H1 (cell line): Measurements from ENCODE around the gene RAB5B.
A peak's percentile ranks its signal among the peaks of the same experiment; 100 is the strongest.

Experiments
- CBX5 ChIP-seq: fragments of 300-800, 300-1000 bp; sonication (generic); IDR thresholded peaks from 2 replicates; pipeline ENCODE4 v1.7.1; 2016; ENCODE audit warnings: antibody characterized with exemption, low read length, low read depth
- EP300 ChIP-seq, 2 experiments: IDR thresholded peaks; 1 replicate in 1 of 2; 2 replicates in 1 of 2; pipeline ENCODE4 v1.6.1; 2011 to 2012; ENCODE audit warnings: low read depth in 2 of 2, low read length in 2 of 2, mild to moderate bottlenecking in 2 of 2, borderline replicate concordance in 1 of 2, inconsistent platforms in 1 of 2, moderate library complexity in 1 of 2
- HDAC2 ChIP-seq, 2 experiments: fragments of 300-600 bp in 1 of 2; sonication (generic) in 1 of 2; IDR thresholded peaks; 2 replicates each; pipeline ENCODE4 v1.6.1; 2011 to 2012; ENCODE audit warnings: low read depth in 2 of 2, low read length in 2 of 2, mild to moderate bottlenecking in 2 of 2, moderate library complexity in 2 of 2, borderline replicate concordance in 1 of 2, inconsistent platforms in 1 of 2
- POLR2A ChIP-seq, 2 experiments: IDR thresholded peaks; 1 replicate in 1 of 2; 2 replicates in 1 of 2; pipeline ENCODE4 v1.6.1; 2011; ENCODE audit warnings: low read depth in 2 of 2, low read length in 2 of 2, mild to moderate bottlenecking in 2 of 2; ENCODE audit errors: control extremely low read depth in 1 of 2
- TF ChIP-seq, protein P1 (sequence below), 3 experiments: IDR thresholded peaks; 1 replicate in 2 of 3; 2 replicates in 1 of 3; pipeline versions ENCODE4 v1.5.1 to v1.6.1; 2011; ENCODE audit warnings: low read length in 3 of 3, mild to moderate bottlenecking in 3 of 3, inconsistent platforms in 2 of 3, low read depth in 1 of 3, moderate library complexity in 1 of 3; ENCODE audit not compliant: insufficient read depth in 1 of 3; ENCODE audit errors: control extremely low read depth in 1 of 3

DNA sequence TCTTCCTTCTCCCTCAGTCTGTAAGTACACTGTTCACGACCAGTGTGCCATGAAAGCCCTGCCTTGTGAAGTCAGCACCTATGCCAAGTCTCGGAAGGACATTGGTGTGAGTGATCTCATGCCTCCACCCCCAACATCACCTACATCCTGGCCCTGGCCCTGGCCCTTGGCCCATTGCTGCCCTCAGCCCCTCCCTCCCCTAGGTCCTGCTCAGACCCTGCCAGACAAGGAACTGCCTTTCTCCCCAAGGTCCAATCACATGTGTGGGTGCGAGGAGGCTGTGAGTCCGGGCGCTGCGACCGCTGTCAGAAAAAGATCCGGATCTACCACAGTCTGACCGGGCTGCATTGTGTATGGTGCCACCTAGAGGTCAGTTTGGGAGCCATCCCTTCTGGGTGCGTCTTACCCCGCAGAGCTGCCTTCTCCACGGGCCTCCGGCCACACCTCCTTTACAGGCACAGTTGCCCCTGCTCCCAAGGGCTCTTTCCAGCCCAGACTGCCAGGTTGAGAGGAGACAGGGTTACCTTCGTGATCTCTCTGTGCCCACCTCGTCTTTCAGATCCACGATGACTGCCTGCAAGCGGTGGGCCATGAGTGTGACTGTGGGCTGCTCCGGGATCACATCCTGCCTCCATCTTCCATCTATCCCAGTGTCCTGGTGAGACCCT, 33.7 kb upstream of the RAB5B start:
- 0 out of 3 replicates have a peak, but pooled peaks of 1 of the 2 experiments have one; percentile 22 for TF ChIP-seq POLR2A (IDR thresholded peaks at IDR 0.05; ENCODE audit: control extremely low read depth in 1 of 2, low read depth in 2 of 2, low read length in 2 of 2)
- no peak for TF ChIP-seq CBX5
- TF ChIP-seq EP300 (IDR thresholded peaks at IDR 0.05; ENCODE audit: borderline replicate concordance in 1 of 2, low read depth in 2 of 2, low read length in 2 of 2): no peak
- TF ChIP-seq HDAC2 (IDR thresholded peaks at IDR 0.05; ENCODE audit: borderline replicate concordance in 1 of 2, low read depth in 2 of 2, low read length in 2 of 2): no peak
- TF ChIP-seq, protein P1, sequence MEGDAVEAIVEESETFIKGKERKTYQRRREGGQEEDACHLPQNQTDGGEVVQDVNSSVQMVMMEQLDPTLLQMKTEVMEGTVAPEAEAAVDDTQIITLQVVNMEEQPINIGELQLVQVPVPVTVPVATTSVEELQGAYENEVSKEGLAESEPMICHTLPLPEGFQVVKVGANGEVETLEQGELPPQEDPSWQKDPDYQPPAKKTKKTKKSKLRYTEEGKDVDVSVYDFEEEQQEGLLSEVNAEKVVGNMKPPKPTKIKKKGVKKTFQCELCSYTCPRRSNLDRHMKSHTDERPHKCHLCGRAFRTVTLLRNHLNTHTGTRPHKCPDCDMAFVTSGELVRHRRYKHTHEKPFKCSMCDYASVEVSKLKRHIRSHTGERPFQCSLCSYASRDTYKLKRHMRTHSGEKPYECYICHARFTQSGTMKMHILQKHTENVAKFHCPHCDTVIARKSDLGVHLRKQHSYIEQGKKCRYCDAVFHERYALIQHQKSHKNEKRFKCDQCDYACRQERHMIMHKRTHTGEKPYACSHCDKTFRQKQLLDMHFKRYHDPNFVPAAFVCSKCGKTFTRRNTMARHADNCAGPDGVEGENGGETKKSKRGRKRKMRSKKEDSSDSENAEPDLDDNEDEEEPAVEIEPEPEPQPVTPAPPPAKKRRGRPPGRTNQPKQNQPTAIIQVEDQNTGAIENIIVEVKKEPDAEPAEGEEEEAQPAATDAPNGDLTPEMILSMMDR (IDR thresholded peaks at IDR 0.05; ENCODE audit: control extremely low read depth in 1 of 3, insufficient read depth in 1 of 3, low read depth in 1 of 3, low read length in 3 of 3): peak; percentile 83 to 100 (median 98)
